ENCODE data around the gene STAT1.
"Not testable (repeated sequence)": the region's sequence is repeated elsewhere in the genome, so short reads cannot be mapped to it uniquely, and the experiment has no call there.

STAT1 gene

DNA sequence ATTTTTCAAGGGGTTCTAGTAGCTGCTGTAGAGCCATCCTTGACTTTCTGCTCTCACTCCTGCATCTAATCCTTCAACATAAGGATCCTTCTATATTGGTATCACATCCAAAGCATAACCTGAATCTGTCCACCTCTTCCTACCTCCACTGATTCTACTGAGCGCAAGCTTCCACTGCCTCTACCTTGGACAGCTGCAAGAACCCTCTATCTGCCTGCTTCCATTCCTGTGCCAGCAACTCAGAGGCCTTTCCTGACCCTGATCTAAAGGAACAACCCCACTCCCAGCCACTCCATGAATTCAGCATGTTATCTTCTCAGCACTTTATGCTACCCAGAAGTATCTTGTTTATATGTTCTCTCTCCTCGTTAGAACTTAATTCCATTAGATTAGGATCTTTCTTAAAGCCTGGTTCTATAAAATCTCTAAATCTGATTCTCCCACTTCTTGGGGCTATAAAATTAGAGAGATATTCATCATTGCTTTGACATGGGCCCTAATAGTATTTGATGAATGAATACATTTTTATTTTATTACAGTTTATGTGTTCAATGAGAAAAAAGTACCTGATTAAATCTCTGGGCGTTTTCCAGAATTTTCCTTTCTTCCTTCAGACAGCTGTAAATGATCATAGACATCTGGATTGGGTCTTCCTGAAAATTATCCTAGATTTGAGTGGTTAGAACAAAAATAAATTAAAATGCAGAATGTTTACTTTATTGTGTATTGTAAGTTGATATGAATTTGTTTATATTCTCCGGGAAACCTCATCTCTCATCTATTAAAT, 6.8 kb downstream of the STAT1 start:
- TF ChIP-seq ZNF274 (IDR thresholded peaks at IDR 0.05; ENCODE audit: low read depth, low read length) = no peak
- no peak overlapping the region for H3K4me3 ChIP-seq (ENCODE audit: low read length)

DNA sequence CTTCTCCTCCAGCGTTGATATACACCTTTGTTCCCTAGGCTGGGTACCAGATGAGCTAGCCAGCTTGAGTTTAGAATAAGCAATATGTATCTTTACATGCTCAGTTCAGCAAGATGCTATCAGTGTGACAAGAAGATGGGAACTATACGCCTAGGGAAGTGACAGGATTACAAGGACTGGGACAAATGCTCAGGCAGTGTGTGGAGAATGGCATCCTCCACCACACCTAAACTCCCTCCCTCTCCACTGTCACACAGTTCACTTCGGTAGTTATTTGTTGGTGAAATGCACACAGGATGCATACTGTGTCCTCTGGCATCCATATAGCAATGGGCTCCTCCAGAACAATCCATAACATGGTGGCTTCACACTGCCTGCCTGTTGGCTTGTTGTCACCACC, 7.7 kb downstream of the STAT1 start:
- TF ChIP-seq ZNF274 (IDR thresholded peaks at IDR 0.05; ENCODE audit: low read depth, low read length) = no peak
- H3K4me3 ChIP-seq (ENCODE audit: low read length) = no peak overlapping the region

DNA sequence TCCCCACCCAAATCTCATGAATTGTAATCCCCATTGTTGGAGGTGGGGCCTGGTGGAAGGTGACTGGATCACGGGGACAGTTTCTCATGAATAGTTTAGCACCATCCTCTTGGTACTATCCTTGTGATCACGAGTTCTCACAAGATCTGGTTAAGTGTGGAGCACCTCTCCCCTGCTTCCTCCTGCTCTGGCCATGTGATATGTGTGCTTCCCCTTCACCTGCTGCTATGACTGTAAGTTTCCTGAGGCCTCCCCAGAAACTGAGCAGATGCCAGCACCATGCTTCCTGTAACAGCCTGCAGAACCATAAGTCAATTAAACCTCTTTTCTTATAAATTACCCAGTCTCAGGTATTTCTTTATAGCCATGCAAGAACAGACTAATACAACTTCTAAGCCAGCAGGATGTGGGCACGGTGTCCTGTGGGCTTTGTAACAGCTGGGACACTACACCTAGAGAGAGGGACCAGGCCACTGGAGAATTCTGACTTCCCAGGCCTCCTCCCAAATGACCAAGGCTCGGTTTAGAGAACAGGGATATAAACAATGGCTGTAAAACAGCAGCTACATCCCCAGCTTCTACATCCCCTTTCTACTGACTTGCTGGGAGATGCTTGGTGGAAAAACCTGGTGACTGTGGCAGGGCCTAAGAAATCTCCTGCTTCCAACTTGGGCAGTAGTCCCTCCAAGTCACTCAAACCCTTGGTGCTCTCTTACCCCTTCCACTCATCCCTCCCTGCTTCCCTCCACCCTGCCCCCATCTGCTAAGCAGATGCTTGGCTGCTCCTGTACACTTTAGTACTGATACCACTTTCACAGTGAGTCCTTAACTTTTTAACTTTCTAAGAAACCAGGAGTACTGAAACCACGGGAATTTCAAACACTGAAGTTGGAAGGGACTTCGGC, 10.3 kb downstream of the STAT1 start:
- no peak for TF ChIP-seq ZNF274 (IDR thresholded peaks at IDR 0.05; ENCODE audit: low read depth, low read length)
- H3K4me3 ChIP-seq (ENCODE audit: low read length) = no peak overlapping the region

DNA sequence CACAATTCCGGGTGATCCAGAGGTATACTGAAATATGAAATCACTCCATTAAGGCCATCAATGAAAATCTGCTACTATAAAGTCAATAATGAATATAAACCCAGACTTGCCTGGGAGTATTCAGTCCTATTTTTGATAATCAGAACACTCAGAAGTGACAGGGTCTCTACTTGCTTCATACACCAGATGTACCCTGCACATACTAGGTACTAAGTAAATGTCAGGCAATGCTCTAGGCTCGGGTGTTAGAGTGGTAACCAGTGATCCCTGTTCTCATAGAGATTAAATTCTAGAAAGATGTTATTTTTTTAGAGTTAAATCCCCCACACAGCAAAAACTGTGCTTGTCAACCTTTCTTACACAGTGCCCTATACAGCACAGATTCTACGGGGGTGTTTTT, 12.3 kb downstream of the STAT1 start:
- H3K4me3 ChIP-seq (ENCODE audit: low read length) = no peak overlapping the region
- no peak for TF ChIP-seq ZNF274 (IDR thresholded peaks at IDR 0.05; ENCODE audit: low read depth, low read length)

DNA sequence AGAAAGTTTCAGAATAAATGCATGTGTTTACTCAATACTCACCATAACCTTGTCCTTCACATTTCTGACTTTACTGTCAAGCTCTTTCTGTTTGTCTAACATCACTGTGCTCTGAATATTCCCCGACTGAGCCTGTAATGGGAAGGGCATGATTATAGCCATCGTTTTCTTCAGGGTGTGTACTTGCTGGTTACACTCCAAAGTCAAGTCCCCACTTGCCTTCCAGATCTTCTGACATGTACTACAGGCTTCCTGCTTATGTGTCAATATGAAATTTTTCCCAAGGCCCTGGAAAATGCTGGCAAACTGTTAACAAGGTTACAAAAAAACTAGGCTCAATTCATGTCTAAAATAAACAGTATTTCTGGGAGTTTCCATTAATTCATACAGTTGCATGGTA, 12.9 kb downstream of the STAT1 start:
- no peak for TF ChIP-seq ZNF274 (IDR thresholded peaks at IDR 0.05; ENCODE audit: low read depth, low read length)
- no peak overlapping the region for H3K4me3 ChIP-seq (ENCODE audit: low read length)

DNA sequence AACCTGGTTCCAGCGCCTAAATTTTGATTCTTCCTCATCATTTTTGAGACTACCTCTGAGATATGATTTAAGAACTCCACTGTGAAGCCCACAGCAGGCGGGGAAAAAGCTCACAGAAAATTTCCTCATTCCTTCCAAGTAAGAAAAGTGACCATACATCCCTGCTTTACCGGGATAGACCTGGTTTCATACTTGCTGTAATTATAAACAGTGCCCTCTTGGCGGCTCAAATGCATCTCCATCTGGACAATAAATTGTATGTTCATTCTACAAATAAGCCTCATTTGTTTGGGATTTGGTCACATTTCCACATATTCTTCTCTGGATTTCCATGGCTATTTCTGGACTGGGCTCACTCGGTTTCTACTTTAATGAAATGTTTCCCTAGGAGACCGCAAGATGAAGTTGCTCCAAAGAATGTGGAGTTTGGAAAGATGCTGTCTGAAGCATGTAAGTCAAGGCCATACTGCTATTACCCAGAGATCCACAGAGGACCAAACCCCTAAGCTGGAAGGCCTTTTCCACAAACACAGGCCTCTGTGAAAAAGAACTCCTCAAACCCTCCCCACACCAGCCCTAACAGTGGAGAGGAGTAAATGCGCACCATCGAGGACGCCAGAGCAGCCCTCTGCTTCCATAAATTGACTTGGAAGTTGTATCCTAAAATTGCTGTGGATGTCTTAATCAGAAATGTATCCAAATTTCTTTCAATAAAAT, 13.9 kb downstream of the STAT1 start:
- H3K4me3 ChIP-seq (ENCODE audit: low read length) = no peak overlapping the region
- TF ChIP-seq ZNF274 (IDR thresholded peaks at IDR 0.05; ENCODE audit: low read depth, low read length) = no peak

DNA sequence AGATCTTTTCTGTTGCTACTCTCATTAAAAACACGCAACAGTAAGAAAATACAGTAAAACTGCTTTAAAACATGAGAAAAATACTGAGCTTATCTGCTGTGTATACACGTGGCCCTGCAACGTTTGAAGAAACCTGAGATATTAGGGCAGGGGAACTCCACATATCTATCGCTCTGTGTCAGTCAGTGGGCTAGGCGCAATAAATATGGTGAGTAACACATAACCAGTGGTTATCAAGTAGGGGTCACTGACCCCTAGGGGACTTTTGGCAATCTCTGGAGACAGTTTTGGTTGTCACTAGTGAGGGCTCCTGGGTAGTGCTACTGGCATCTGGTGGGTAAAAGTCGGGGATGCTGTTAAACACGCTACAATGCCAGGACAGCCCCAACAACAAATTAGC, 14.9 kb downstream of the STAT1 start:
- no peak overlapping the region for H3K4me3 ChIP-seq (ENCODE audit: low read length)
- no peak for TF ChIP-seq ZNF274 (IDR thresholded peaks at IDR 0.05; ENCODE audit: low read depth, low read length)

DNA sequence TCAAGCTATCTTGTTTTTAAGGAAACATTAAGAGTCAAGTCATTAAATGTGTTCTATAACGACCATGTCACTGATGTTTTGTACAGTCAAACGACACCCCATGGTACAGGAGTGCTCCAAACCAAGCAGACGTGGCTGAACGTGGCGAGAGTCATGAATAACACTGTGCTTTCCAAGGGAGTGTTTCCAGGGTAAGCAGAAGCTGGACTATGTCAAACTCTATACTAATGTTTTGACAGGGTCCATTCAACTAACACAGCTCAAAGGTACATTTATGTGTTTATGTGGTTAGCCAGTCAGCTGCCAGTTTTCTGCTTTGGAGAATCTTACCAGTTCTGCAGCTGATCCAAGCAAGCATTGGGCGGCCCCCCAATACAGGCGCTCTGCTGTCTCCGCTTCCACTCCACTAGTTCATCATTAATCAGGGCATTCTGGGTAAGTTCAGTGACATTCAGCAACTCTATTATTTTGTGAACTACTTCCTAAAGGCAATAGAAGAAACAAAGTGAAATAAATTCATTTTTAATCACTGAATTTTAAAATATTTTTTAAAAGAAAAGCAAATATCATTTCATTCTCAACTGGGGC, 16.4 kb downstream of the STAT1 start:
- TF ChIP-seq ZNF274 (IDR thresholded peaks at IDR 0.05; ENCODE audit: low read depth, low read length) = no peak
- H3K4me3 ChIP-seq (ENCODE audit: low read length) = no peak overlapping the region

DNA sequence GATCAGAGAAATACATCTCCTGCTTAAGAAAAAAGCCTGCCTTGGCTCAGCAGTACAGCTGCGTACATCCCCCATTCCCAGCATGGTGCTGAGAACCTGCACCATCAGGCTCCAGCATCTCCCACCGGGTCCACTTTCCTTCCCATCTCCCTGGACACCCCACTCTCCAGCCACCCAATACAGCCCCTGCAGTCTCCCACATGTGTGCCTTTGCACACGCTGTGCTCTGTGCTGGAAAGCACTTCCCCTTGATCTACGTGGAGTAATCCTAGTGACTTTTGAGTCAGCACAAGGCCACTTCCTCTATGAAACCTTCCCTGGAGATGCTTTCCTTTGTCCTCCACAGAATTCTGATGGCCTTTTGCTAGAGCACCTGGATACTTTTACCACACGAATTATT, 17.0 kb downstream of the STAT1 start:
- no peak for TF ChIP-seq ZNF274 (IDR thresholded peaks at IDR 0.05; ENCODE audit: low read depth, low read length)
- H3K4me3 ChIP-seq (ENCODE audit: low read length) = no peak overlapping the region

DNA sequence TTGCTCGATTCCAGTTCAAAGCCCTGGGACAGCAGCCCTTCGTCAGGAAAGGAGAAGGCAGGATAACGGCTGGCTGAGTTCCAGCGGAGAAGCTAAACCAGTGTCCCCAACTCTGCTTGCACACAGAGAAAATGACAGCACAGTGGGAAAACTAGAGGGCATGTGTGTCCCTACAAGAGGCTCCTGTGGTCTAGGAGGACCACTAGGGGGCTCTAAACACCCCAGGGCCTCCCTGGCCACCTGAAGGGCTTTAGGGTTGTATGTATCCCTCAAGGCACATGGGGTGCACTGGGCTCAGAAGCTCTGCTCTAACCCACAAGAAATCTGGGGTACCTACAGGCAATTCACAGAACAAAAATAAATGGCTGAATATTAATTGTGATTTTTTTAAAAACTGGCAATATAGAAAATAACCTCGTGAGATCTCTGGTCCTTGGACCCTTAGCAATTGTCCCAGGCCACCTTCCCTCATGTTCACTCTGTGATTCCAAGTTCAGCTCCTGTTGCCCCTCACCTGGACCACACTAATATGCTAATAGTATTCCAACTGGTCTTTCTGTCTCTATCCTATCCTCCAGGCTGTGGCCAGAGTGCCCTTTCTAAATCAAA, 17.5 kb downstream of the STAT1 start:
- no peak overlapping the region for H3K4me3 ChIP-seq (ENCODE audit: low read length)
- no peak for TF ChIP-seq ZNF274 (IDR thresholded peaks at IDR 0.05; ENCODE audit: low read depth, low read length)

DNA sequence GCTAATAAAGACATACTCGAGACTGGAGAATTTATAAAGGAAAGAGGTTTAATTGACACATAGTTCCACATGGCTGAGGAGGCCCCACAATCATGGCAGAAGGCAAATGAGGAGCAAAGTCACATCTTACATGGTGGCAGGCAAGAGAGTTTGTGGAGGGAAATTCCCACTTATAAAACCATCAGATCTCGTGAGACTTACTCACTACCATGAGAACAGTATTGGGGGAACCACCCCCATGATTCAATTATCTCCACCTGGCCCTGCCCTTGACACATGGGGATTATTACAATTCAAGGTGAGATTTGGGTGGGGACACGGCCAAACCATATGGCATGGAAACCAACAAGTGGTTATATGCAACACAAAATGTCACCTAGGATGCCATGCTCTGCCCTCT, 18.7 kb downstream of the STAT1 start:
- not testable (repeated sequence) for H3K4me3 ChIP-seq (ENCODE audit: low read length)

DNA sequence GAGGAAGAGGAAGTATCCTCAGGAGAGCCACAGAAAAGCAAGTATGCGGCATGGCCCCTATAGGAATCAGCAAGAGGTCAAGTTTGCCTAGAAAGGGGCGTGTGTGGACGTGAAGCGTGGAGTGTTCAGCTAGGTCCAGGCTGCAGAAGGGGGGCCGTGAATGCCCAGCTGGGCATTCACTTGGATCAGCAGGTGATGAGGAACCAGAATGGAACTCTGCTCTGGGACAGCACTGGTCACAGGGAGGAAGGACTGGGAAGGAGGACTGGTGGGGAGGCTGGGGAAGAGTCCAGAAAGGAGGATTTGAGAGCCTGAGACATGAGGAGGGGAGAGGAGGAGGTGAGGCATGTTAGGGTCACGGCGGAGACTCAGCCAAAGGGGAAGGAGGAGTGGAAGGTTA, 19.8 kb downstream of the STAT1 start:
- no peak overlapping the region for H3K4me3 ChIP-seq (ENCODE audit: low read length)
- no peak for TF ChIP-seq ZNF274 (IDR thresholded peaks at IDR 0.05; ENCODE audit: low read depth, low read length)

DNA sequence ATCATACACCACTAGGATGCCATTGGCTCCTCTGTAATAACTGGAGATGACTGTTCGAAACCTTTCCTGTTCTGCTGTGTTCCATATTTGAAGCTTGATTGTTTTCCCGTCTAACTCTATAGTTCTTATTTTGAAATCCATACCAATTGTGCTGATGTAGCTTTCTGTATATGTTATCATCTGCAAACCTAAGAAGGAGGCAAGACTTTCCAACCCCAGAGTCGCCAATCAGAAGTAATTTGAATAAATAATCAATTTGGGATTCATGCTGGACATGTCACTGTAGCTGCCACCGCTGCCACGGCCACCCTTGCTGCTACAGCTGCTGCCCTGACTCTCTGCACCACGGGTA, 20.7 kb downstream of the STAT1 start:
- H3K4me3 ChIP-seq (ENCODE audit: low read length) = no peak overlapping the region
- no peak for TF ChIP-seq ZNF274 (IDR thresholded peaks at IDR 0.05; ENCODE audit: low read depth, low read length)

DNA sequence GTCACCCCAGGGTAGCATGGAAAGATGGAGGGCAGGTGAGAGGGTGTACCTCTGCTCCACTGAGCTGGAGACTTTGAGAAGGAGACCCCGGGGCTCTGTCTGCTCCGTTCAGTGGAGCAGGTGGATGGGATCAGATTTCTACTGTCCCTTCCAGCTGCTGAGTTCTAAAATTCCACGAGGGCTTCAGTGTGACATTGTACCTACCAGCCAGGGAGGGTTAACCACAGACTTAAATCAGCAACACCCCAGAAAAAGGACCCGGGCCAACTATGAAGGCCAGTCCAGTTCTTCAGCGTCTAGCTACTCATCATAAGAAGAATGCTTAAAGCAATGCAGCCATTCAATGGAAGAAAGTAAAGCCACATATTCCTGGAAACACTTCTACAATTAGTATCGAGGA, 23.8 kb downstream of the STAT1 start:
- no peak for TF ChIP-seq ZNF274 (IDR thresholded peaks at IDR 0.05; ENCODE audit: low read depth, low read length)

More for the DNA sequence above, 23.8 kb downstream of the STAT1 start:
- H3K4me3 ChIP-seq (ENCODE audit: low read length) = no peak overlapping the region

Data from GM08714 (cell line).